HG03064 (cell line): ENCODE data around the gene EEF2.
A peak's percentile ranks its signal among the peaks of the same experiment; 100 is the strongest.
"Not testable (repeated sequence)": the region's sequence is repeated elsewhere in the genome, so short reads cannot be mapped to it uniquely, and the experiment has no call there.

ENCODE experiments used
- ATAC-seq: cut with Tn5 transposase; IDR thresholded peaks from one replicate; pipeline ENCODE4 v1.9.1; 2021; ENCODE audit warnings: low read depth; ENCODE audit not compliant: unreplicated experiment

EEF2 gene

GRCh38 chr19:3970808-3971598 lies 14.3 kb downstream of the EEF2 start, which contains the start of gene DAPK3:
TSS of gene DAPK3 (minus strand) at chr19:3971099. CDS start at chr19:3969735, 1,364 bp downstream.
- ATAC-seq: peak; percentile 84

GRCh38 chr19:3970313-3970807 lies 14.9 kb downstream of the EEF2 start:
- no peak for ATAC-seq

GRCh38 chr19:3969435-3970312 lies 15.6 kb downstream of the EEF2 start:
- ATAC-seq: no peak

- ATAC-seq: no peak
Observed at GRCh38 chr19:3968556-3969434, 16.5 kb downstream of the EEF2 start.

- ATAC-seq: not testable (repeated sequence)
Observed at GRCh38 chr19:3967983-3968382, 17.3 kb downstream of the EEF2 start.

- no peak for ATAC-seq
Observed at GRCh38 chr19:3966051-3967017, 18.9 kb downstream of the EEF2 start.

- ATAC-seq: no peak
Observed at GRCh38 chr19:3964256-3965194, 20.7 kb downstream of the EEF2 start.

GRCh38 chr19:3963458-3964255 lies 21.6 kb downstream of the EEF2 start:
- no peak for ATAC-seq

GRCh38 chr19:3961007-3961406 lies 24.3 kb downstream of the EEF2 start:
- no peak for ATAC-seq

- ATAC-seq: no peak
Observed at GRCh38 chr19:3959766-3960131, 25.5 kb downstream of the EEF2 start.

GRCh38 chr19:3958836-3959765 lies 26.2 kb downstream of the EEF2 start:
- no peak for ATAC-seq

- ATAC-seq: no peak
Observed at GRCh38 chr19:3955688-3956087, 29.6 kb downstream of the EEF2 start.

GRCh38 chr19:3955276-3955675 lies 30.0 kb downstream of the EEF2 start:
- ATAC-seq: not testable (repeated sequence)

- ATAC-seq: no peak
Observed at GRCh38 chr19:3954107-3954506, 31.2 kb downstream of the EEF2 start.

GRCh38 chr19:3952755-3953276 lies 32.4 kb downstream of the EEF2 start:
- ATAC-seq: not testable (repeated sequence)
